Measurements from ENCODE around the gene DCT.

DCT gene

GRCh38 chr13:94395860-94396259 lies 83.6 kb downstream of the DCT start:
- no peak for DNase-seq (ENCODE audit: low read depth)

- no peak for DNase-seq (ENCODE audit: low read depth)
Observed at GRCh38 chr13:94394723-94395122, 84.8 kb downstream of the DCT start.

GRCh38 chr13:94390881-94391280 lies 88.6 kb downstream of the DCT start:
- DNase-seq (ENCODE audit: low read depth), result no peak

GRCh38 chr13:94389604-94390351 lies 89.7 kb downstream of the DCT start:
- no peak for DNase-seq (ENCODE audit: low read depth)

GRCh38 chr13:94387047-94387446 lies 92.4 kb downstream of the DCT start:
- no peak for DNase-seq (ENCODE audit: low read depth)
